H9 (cell line): ENCODE measurements around the gene DGCR2. TPM values are rescaled to one million over a fixed set of nuclear protein-coding genes. Genes with fewer than 3 reads are reported as not detected.

Source experiments
- DNase-seq: peaks from one replicate; pipeline ENCODE4 v3.0.0-alpha.2; 2017
- H2AFZ ChIP-seq: one replicate; pipeline ENCODE4 v1.6.1; 2013; ENCODE audit warnings: mild to moderate bottlenecking, low read length, control low read depth, moderate library complexity
- H2AK5ac ChIP-seq: 2 replicates; pipeline ENCODE4 v1.6.1; 2013; ENCODE audit warnings: low read length, control low read depth, mixed read lengths; ENCODE audit not compliant: insufficient read length
- H2BK120ac ChIP-seq: one replicate; pipeline ENCODE4 v1.6.1; 2013; ENCODE audit warnings: low read depth, mild to moderate bottlenecking, low read length, control low read depth, inconsistent platforms; ENCODE audit not compliant: poor library complexity, severe bottlenecking
- H2BK12ac ChIP-seq: 2 replicates; pipeline ENCODE4 v1.6.1; 2013; ENCODE audit warnings: low read length, control low read depth, mixed read lengths, low read depth; ENCODE audit not compliant: insufficient read length
- H2BK15ac ChIP-seq: 2 replicates; pipeline ENCODE4 v1.6.1; 2013; ENCODE audit warnings: low read depth, low read length, control low read depth
- H2BK20ac ChIP-seq: one replicate; pipeline ENCODE4 v1.6.1; 2013; ENCODE audit warnings: low read depth, mild to moderate bottlenecking, low read length, control low read depth, inconsistent platforms; ENCODE audit not compliant: poor library complexity, severe bottlenecking
- H2BK5ac ChIP-seq: 2 replicates; pipeline ENCODE4 v1.6.1; 2013; ENCODE audit warnings: low read length, control low read depth, mixed read lengths; ENCODE audit not compliant: insufficient read length
- H3K14ac ChIP-seq: 2 replicates; pipeline ENCODE4 v1.6.1; 2013; ENCODE audit warnings: low read length, control low read depth; ENCODE audit not compliant: insufficient read depth
- H3K18ac ChIP-seq: 2 replicates; pipeline ENCODE4 v1.6.1; 2013; ENCODE audit warnings: low read depth, mild to moderate bottlenecking, mixed read lengths, low read length, control low read depth; ENCODE audit not compliant: insufficient read length
- H3K23ac ChIP-seq: 2 replicates; pipeline ENCODE4 v1.6.1; 2013; ENCODE audit warnings: low read length, control low read depth, mixed read lengths, low read depth; ENCODE audit not compliant: insufficient read length
- H3K23me2 ChIP-seq: 2 replicates; pipeline ENCODE4 v1.6.1; 2013; ENCODE audit warnings: low read depth, mild to moderate bottlenecking, mixed read lengths, low read length, control low read depth; ENCODE audit not compliant: insufficient read length, poor library complexity, severe bottlenecking
- H3K27ac ChIP-seq: 2 replicates; pipeline ENCODE4 v1.5.1; 2013; ENCODE audit warnings: low read length, control low read depth, mixed read lengths, low read depth; ENCODE audit not compliant: insufficient read length
- H3K27me3 ChIP-seq: 2 replicates; pipeline ENCODE4 v1.6.1; 2013; ENCODE audit warnings: low read length, control low read depth, inconsistent platforms; ENCODE audit not compliant: insufficient read depth
- H3K4ac ChIP-seq: 2 replicates; pipeline ENCODE4 v1.6.1; 2013; ENCODE audit warnings: low read depth, mild to moderate bottlenecking, control low read depth, inconsistent platforms, low read length, moderate library complexity
- H3K4me1 ChIP-seq: 2 replicates; pipeline ENCODE4 v1.6.1; 2013; ENCODE audit warnings: low read length, control low read depth, inconsistent platforms; ENCODE audit not compliant: insufficient read depth
- H3K4me2 ChIP-seq: 2 replicates; pipeline ENCODE4 v1.6.1; 2013; ENCODE audit warnings: low read length, control low read depth, mixed read lengths; ENCODE audit not compliant: insufficient read length, insufficient read depth
- H3K56ac ChIP-seq: 2 replicates; pipeline ENCODE4 v1.6.1; 2013; ENCODE audit warnings: low read depth, mild to moderate bottlenecking, mixed read lengths, low read length, control low read depth; ENCODE audit not compliant: insufficient read length
- H3K79me1 ChIP-seq: 2 replicates; pipeline ENCODE4 v1.6.1; 2013; ENCODE audit warnings: low read depth, mild to moderate bottlenecking, moderate library complexity, low read length, control low read depth, inconsistent platforms; ENCODE audit not compliant: insufficient read depth, poor library complexity, severe bottlenecking
- H3K79me2 ChIP-seq: 2 replicates; pipeline ENCODE4 v1.6.1; 2013; ENCODE audit warnings: low read length, control low read depth, inconsistent platforms; ENCODE audit not compliant: insufficient read depth
- H3K9ac ChIP-seq: 2 replicates; pipeline ENCODE4 v1.6.1; 2013; ENCODE audit warnings: low read length, control low read depth, mixed read lengths; ENCODE audit not compliant: insufficient read length; ENCODE audit errors: extremely low read depth
- H3K9me3 ChIP-seq: one replicate; pipeline ENCODE4 v1.6.1; 2013; ENCODE audit warnings: low read depth, low read length, inconsistent platforms; ENCODE audit not compliant: control insufficient read depth
- H3T11ph ChIP-seq: one replicate; pipeline ENCODE4 v1.6.1; 2013; ENCODE audit warnings: mild to moderate bottlenecking, low read length, control low read depth, inconsistent platforms
- H4K20me1 ChIP-seq: one replicate; pipeline ENCODE4 v1.6.1; 2013; ENCODE audit not compliant: control insufficient read depth, insufficient read length, insufficient read depth
- H4K5ac ChIP-seq: 2 replicates; pipeline ENCODE4 v1.6.1; 2013; ENCODE audit warnings: low read depth, mild to moderate bottlenecking, mixed read lengths, low read length, control low read depth; ENCODE audit not compliant: insufficient read length
- H4K8ac ChIP-seq: replicated peaks from 2 replicates; pipeline ENCODE4 v1.6.1; 2013; ENCODE audit warnings: low read length, control low read depth, mixed read lengths, low read depth; ENCODE audit not compliant: insufficient read length
- H4K91ac ChIP-seq: 2 replicates; pipeline ENCODE4 v1.6.1; 2013; ENCODE audit warnings: low read depth, mild to moderate bottlenecking, moderate library complexity, mixed read lengths, low read length, control low read depth; ENCODE audit not compliant: insufficient read length
- H3K27ac Mint-ChIP-seq, 3 experiments: 2 replicates in 2 of 3; 3 replicates in 1 of 3; pipeline ENCODE4 v1.8.0; 2020 to 2021; ENCODE audit warnings: mixed read lengths in 3 of 3, mild to moderate bottlenecking in 1 of 3, moderate library complexity in 1 of 3
- H3K27me3 Mint-ChIP-seq: 2 replicates; pipeline ENCODE4 v1.8.0; 2021; ENCODE audit warnings: low read depth, mild to moderate bottlenecking, moderate library complexity, mixed read lengths
- H3K36me3 Mint-ChIP-seq, 3 experiments: 2 replicates in 2 of 3; 3 replicates in 1 of 3; pipeline ENCODE4 v1.8.0; 2020 to 2021; ENCODE audit warnings: low read depth in 3 of 3, mixed read lengths in 3 of 3; ENCODE audit not compliant: insufficient read depth in 1 of 3
- H3K4me1 Mint-ChIP-seq, 2 experiments: 2 replicates each; pipeline ENCODE4 v1.8.0; 2020; ENCODE audit warnings: mixed read lengths in 2 of 2
- H3K4me3 Mint-ChIP-seq, 2 experiments: 2 replicates in 1 of 2; 3 replicates in 1 of 2; pipeline ENCODE4 v1.8.0; 2020 to 2021; ENCODE audit warnings: mild to moderate bottlenecking in 2 of 2, mixed read lengths in 2 of 2, moderate library complexity in 1 of 2
- H3K9me3 Mint-ChIP-seq, 2 experiments: 2 replicates in 1 of 2; 3 replicates in 1 of 2; pipeline ENCODE4 v1.8.0; 2020; ENCODE audit warnings: mild to moderate bottlenecking in 2 of 2, mixed read lengths in 2 of 2, moderate library complexity in 1 of 2
- WGBS: extraction: QIAGEN DNeasy Blood & Tissue Kit; methylation state at CpG from one replicate; pipeline ENCODE4 v1.1.7; 2013; ENCODE audit warnings: missing lambda C conversion rate, low lambda C conversion rate, mixed read lengths; ENCODE audit not compliant: insufficient read length; ENCODE audit errors: extremely low coverage; 5-methylcytosine and 5-hydroxymethylcytosine counted together
- total RNA-seq: library from RNA; stranded (reverse); gene quantifications from 2 replicates; pipeline ENCODE4 v1.2.1, GENCODE V29; 2021
- TF ChIP-seq, protein P1 (sequence below): fragments of 200-600 bp; sonication (generic); conservative IDR thresholded peaks from 3 replicates; pipeline ENCODE4 v1.8.0; 2021; ENCODE audit warnings: antibody characterized with exemption, mild to moderate bottlenecking

DGCR2 gene
- total RNA-seq, 1 experiment from 2014 or later, result 47.2 TPM

DNA sequence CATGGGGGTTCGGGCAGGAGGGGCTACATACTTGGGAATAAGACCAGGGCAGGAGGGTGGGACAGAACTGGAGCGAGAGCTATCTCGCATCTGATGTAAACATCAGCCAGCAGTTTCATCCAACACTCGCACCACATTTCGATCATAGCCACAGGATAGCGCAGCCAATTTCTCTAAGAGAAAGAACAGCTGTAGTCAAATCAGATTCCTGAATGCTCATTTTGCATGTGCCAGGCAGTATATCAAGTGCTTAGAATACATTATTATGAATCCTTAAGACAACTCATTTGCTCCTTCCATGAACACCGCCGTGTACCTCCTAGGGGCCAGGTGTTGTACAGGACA lies 14.5 kb downstream of the DGCR2 start:
- WGBS, result no CpG with 5 or more reads among the region's 8 CpGs
- peaks cover 28 to 29% of the 10 kb centered on the region in 2 experiments for H3K4me1 Mint-ChIP-seq

More for the DNA sequence above, 14.5 kb downstream of the DGCR2 start:
- 0 out of 7 replicates have a peak, but pooled peaks cover 0 to 4% (median 0%) of the 10 kb centered on the region in 3 experiments for H3K36me3 Mint-ChIP-seq
- H4K20me1 ChIP-seq, result peaks cover 2% of the 10 kb centered on the region
- no peak overlapping the region for H3K4ac ChIP-seq
- H3K4me3 Mint-ChIP-seq, result no peak overlapping the region
- H3K9ac ChIP-seq, result no peak overlapping the region
- peak overlapping the region in 1 of 3 experiments; percentile 13; a peak in 1 of 7 replicates for H3K27ac Mint-ChIP-seq
- H2BK120ac ChIP-seq, result no peak overlapping the region
- H4K5ac ChIP-seq, result no peak overlapping the region
- H2BK20ac ChIP-seq, result no peak overlapping the region
- H3T11ph ChIP-seq, result no peak overlapping the region
- H2BK12ac ChIP-seq, result no peak overlapping the region
- H2AFZ ChIP-seq, result no peak overlapping the region
- H3K23ac ChIP-seq, result no peak overlapping the region
- H3K4me1 ChIP-seq, result peaks cover 8% of the 10 kb centered on the region; the same call in 1 of the 2 replicates
- H3K9me3 Mint-ChIP-seq, result no peaks in the 10 kb centered on the region
- H3K27me3 Mint-ChIP-seq, result no peaks in the 10 kb centered on the region
- H3K14ac ChIP-seq, result no peak overlapping the region
- no peak overlapping the region for H3K27ac ChIP-seq
- H2BK5ac ChIP-seq, result no peak overlapping the region
- no peaks in the 10 kb centered on the region for H3K23me2 ChIP-seq
- no peak for DNase-seq
- no peak overlapping the region for H4K91ac ChIP-seq
- no peak overlapping the region for H3K4me2 ChIP-seq
- H2AK5ac ChIP-seq, result no peak overlapping the region
- TF ChIP-seq, protein P1, sequence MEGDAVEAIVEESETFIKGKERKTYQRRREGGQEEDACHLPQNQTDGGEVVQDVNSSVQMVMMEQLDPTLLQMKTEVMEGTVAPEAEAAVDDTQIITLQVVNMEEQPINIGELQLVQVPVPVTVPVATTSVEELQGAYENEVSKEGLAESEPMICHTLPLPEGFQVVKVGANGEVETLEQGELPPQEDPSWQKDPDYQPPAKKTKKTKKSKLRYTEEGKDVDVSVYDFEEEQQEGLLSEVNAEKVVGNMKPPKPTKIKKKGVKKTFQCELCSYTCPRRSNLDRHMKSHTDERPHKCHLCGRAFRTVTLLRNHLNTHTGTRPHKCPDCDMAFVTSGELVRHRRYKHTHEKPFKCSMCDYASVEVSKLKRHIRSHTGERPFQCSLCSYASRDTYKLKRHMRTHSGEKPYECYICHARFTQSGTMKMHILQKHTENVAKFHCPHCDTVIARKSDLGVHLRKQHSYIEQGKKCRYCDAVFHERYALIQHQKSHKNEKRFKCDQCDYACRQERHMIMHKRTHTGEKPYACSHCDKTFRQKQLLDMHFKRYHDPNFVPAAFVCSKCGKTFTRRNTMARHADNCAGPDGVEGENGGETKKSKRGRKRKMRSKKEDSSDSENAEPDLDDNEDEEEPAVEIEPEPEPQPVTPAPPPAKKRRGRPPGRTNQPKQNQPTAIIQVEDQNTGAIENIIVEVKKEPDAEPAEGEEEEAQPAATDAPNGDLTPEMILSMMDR, result no peak
- H2BK15ac ChIP-seq, result no peak overlapping the region
- no peak overlapping the region for H4K8ac ChIP-seq
- H3K79me1 ChIP-seq, result peaks cover 4% of the 10 kb centered on the region
- no peaks in the 10 kb centered on the region for H3K9me3 ChIP-seq
- no peak overlapping the region for H3K56ac ChIP-seq
- no peak overlapping the region for H3K18ac ChIP-seq
- no peaks in the 10 kb centered on the region for H3K27me3 ChIP-seq
- H3K79me2 ChIP-seq, result peaks cover 18% of the 10 kb centered on the region; the same call in 1 of the 2 replicates
